Measurements from ENCODE around the gene ANKRD55. TPM values are rescaled to one million over a fixed set of nuclear protein-coding genes. Genes with fewer than 3 reads are reported as not detected.

ANKRD55 gene
- total RNA-seq, 2 donors from 2014 or later = 0.27 to 0.29 TPM

- H3K27me3 ChIP-seq (ENCODE audit: control insufficient read depth, insufficient read depth, low read length, poor library complexity, severe bottlenecking) = no peaks in the 10 kb centered on the region
- Mint-ChIP-seq H3K4me3 (no peak overlapping the region), H3K27me3 (ENCODE audit: insufficient read depth) (peaks cover 2% of the 10 kb centered on the region), H3K9me3 (peaks cover 25% of the 10 kb centered on the region), H3K36me3 (ENCODE audit: low read depth) (peaks cover 4% of the 10 kb centered on the region), H3K27ac (no peak overlapping the region), H3K4me1 (peaks cover 9% of the 10 kb centered on the region)
- DNase-seq = no peak
- H3K27ac ChIP-seq (ENCODE audit: low read depth, low read length) = no peak overlapping the region
- no peak overlapping the region for H3K9ac ChIP-seq (ENCODE audit: extremely low read depth, low read length, poor library complexity, severe bottlenecking)
- no peaks in the 10 kb centered on the region for H3K36me3 ChIP-seq (ENCODE audit: control insufficient read depth, insufficient read depth, low read length)
- H3K9me3 ChIP-seq (ENCODE audit: control insufficient read depth, low read length) = peaks cover 16% of the 10 kb centered on the region
- 94 to 100% methylated on average over 1 to 4 of the region's 4 CpGs for WGBS, 2 experiments (ENCODE audit: insufficient coverage in 1 of 2, insufficient read length in 1 of 2)
- no peaks in the 10 kb centered on the region for H3K4me1 ChIP-seq (ENCODE audit: control insufficient read depth, insufficient read depth, low read length)
- no peak overlapping the region for H3K4me3 ChIP-seq (ENCODE audit: low read length)
- no peak for TF ChIP-seq CTCF (conservative IDR thresholded peaks at IDR 0.05)
Measured at GRCh38 chr5:56053363-56053762, 179.8 kb downstream of the ANKRD55 start.

DNA sequence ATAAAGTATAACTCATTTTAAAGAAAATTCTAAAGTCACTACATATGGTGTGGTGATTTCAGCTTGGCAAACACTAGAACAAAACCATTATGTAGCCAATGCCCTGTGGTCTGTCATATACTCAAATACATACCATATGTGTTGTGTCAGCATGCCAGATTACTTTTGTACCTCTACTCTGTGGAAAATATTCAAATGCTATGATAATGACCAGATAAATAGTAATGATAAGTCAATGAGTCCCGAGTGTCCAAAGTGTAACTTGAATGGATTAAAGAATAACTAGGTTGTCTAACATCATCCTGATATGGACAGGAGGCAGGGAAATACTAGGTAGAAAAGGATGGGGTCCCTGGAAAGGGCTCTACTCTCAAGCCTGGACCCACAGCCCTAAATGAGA, 180.4 kb downstream of the ANKRD55 start:
- Histone ChIP-seq H3K36me3 (ENCODE audit: control insufficient read depth, insufficient read depth, low read length) (no peaks in the 10 kb centered on the region), H3K27me3 (ENCODE audit: control insufficient read depth, insufficient read depth, low read length, poor library complexity, severe bottlenecking) (no peaks in the 10 kb centered on the region), H3K9me3 (ENCODE audit: control insufficient read depth, low read length) (peaks cover 16% of the 10 kb centered on the region), H3K9ac (ENCODE audit: extremely low read depth, low read length, poor library complexity, severe bottlenecking) (no peak overlapping the region), H3K27ac (ENCODE audit: low read depth, low read length) (no peak overlapping the region), H3K4me3 (ENCODE audit: low read length) (no peak overlapping the region), H3K4me1 (ENCODE audit: control insufficient read depth, insufficient read depth, low read length) (no peaks in the 10 kb centered on the region)
- Mint-ChIP-seq H3K27me3 (ENCODE audit: insufficient read depth) (peaks cover 2% of the 10 kb centered on the region), H3K36me3 (ENCODE audit: low read depth) (peaks cover 4% of the 10 kb centered on the region), H3K9me3 (peaks cover 25% of the 10 kb centered on the region), H3K4me3 (no peak overlapping the region), H3K4me1 (peaks cover 9% of the 10 kb centered on the region), H3K27ac (no peak overlapping the region)
- 88 to 100% methylated on average over 1 of the region's 1 CpG for WGBS, 2 experiments (ENCODE audit: insufficient coverage in 1 of 2, insufficient read length in 1 of 2)
- DNase-seq = no peak
- no peak for TF ChIP-seq CTCF (conservative IDR thresholded peaks at IDR 0.05)

GRCh38 chr5:56050551-56051255, 182.4 kb downstream of the ANKRD55 start:
- Mint-ChIP-seq H3K27me3 (ENCODE audit: insufficient read depth) (no peaks in the 10 kb centered on the region), H3K4me3 (no peak overlapping the region), H3K9me3 (peaks cover 27% of the 10 kb centered on the region), H3K4me1 (peaks cover 9% of the 10 kb centered on the region), H3K27ac (peak overlapping the region; percentile 35), H3K36me3 (ENCODE audit: low read depth) (peaks cover 4% of the 10 kb centered on the region)
- Histone ChIP-seq H3K9ac (ENCODE audit: extremely low read depth, low read length, poor library complexity, severe bottlenecking) (no peak overlapping the region), H3K4me3 (ENCODE audit: low read length) (no peak overlapping the region), H3K36me3 (ENCODE audit: control insufficient read depth, insufficient read depth, low read length) (no peaks in the 10 kb centered on the region), H3K27me3 (ENCODE audit: control insufficient read depth, insufficient read depth, low read length, poor library complexity, severe bottlenecking) (no peaks in the 10 kb centered on the region), H3K9me3 (ENCODE audit: control insufficient read depth, low read length) (peaks cover 19% of the 10 kb centered on the region), H3K4me1 (ENCODE audit: control insufficient read depth, insufficient read depth, low read length) (no peaks in the 10 kb centered on the region), H3K27ac (ENCODE audit: low read depth, low read length) (no peak overlapping the region)
- no peak for DNase-seq
- no peak for TF ChIP-seq CTCF (conservative IDR thresholded peaks at IDR 0.05)
- no CpG with 5 or more reads among the region's 1 CpG for whole genome bisulfite sequencing, 2 experiments (ENCODE audit: insufficient coverage in 1 of 2, insufficient read length in 1 of 2)

Other genes with a start within 250 kb of the ANKRD55 start
- 10 to 100 TPM; 26.3 to 30.4 TPM for gene IL6ST, start 238.4 kb downstream of the ANKRD55 start, total RNA-seq

Data from endodermal cell (in vitro differentiated cells).